ENCODE results near the gene SASH1.

Gene SASH1

GRCh38 chr6:148382861-148383260 lies 40.2 kb downstream of the SASH1 start:
- H3K9ac ChIP-seq (ENCODE audit: low read depth, low read length) = no peak overlapping the region
- no peaks in the 10 kb centered on the region for H3K36me3 ChIP-seq (ENCODE audit: insufficient read depth, low read length)
- no peak overlapping the region for H2AFZ ChIP-seq (ENCODE audit: low read depth, low read length)
- no peaks in the 10 kb centered on the region for H3K4me1 ChIP-seq (ENCODE audit: insufficient read depth, low read length)
- H4K20me1 ChIP-seq (ENCODE audit: insufficient read depth, low read length) = no peaks in the 10 kb centered on the region
- no peaks in the 10 kb centered on the region for H3K9me3 ChIP-seq (ENCODE audit: insufficient read depth, low read length, severe bottlenecking)
- H3K27ac ChIP-seq (ENCODE audit: low read length) = no peak overlapping the region
- no peak for DNase-seq
- H3K4me3 ChIP-seq (ENCODE audit: low read depth in 1 of 2, low read length in 2 of 2) = no peak overlapping the region
- H3K79me2 ChIP-seq (ENCODE audit: insufficient read depth, low read length) = no peaks in the 10 kb centered on the region
- TF ChIP-seq EZH2 (IDR thresholded peaks at IDR 0.05; ENCODE audit: borderline replicate concordance, low read depth, low read length, severe bottlenecking) (no peak), CTCF (IDR thresholded peaks at IDR 0.05; ENCODE audit: borderline replicate concordance, extremely low read depth, low read length, poor library complexity, severe bottlenecking) (no peak)
- H3K27me3 ChIP-seq (ENCODE audit: insufficient read depth, low read length, poor library complexity) = peaks cover 4% of the 10 kb centered on the region
- no peak overlapping the region for H3K4me2 ChIP-seq (ENCODE audit: insufficient read depth, low read length)
- ATAC-seq (ENCODE audit: insufficient read depth, low read depth) = no peak

GRCh38 chr6:148383658-148384368 lies 41.2 kb downstream of the SASH1 start:
- Histone ChIP-seq H3K27me3 (ENCODE audit: insufficient read depth, low read length, poor library complexity) (peaks cover 4% of the 10 kb centered on the region), H3K27ac (ENCODE audit: low read length) (no peak overlapping the region), H3K36me3 (ENCODE audit: insufficient read depth, low read length) (no peaks in the 10 kb centered on the region), H3K4me1 (ENCODE audit: insufficient read depth, low read length) (no peaks in the 10 kb centered on the region), H3K9ac (ENCODE audit: low read depth, low read length) (no peak overlapping the region), H2AFZ (ENCODE audit: low read depth, low read length) (no peak overlapping the region), H3K4me3 (ENCODE audit: low read depth in 1 of 2, low read length in 2 of 2) (no peak overlapping the region), H4K20me1 (ENCODE audit: insufficient read depth, low read length) (no peaks in the 10 kb centered on the region), H3K9me3 (ENCODE audit: insufficient read depth, low read length, severe bottlenecking) (no peaks in the 10 kb centered on the region), H3K4me2 (ENCODE audit: insufficient read depth, low read length) (no peak overlapping the region), H3K79me2 (ENCODE audit: insufficient read depth, low read length) (no peaks in the 10 kb centered on the region)
- TF ChIP-seq CTCF (IDR thresholded peaks at IDR 0.05; ENCODE audit: borderline replicate concordance, extremely low read depth, low read length, poor library complexity, severe bottlenecking) = no peak
- TF ChIP-seq EZH2 (IDR thresholded peaks at IDR 0.05; ENCODE audit: borderline replicate concordance, low read depth, low read length, severe bottlenecking) = no peak
- ATAC-seq (ENCODE audit: insufficient read depth, low read depth) = no peak
- DNase-seq = no peak

- no peak overlapping the region for H3K4me2 ChIP-seq (ENCODE audit: insufficient read depth, low read length)
Observed at GRCh38 chr6:148385379-148385778, 42.7 kb downstream of the SASH1 start.

GRCh38 chr6:148388521-148388920 lies 45.9 kb downstream of the SASH1 start:
- ATAC-seq (ENCODE audit: insufficient read depth, low read depth) (no peak), DNase-seq (no peak)
- Histone ChIP-seq H3K79me2 (ENCODE audit: insufficient read depth, low read length) (no peaks in the 10 kb centered on the region), H3K9me3 (ENCODE audit: insufficient read depth, low read length, severe bottlenecking) (no peaks in the 10 kb centered on the region), H3K27ac (ENCODE audit: low read length) (no peak overlapping the region), H3K4me2 (ENCODE audit: insufficient read depth, low read length) (no peak overlapping the region), H3K4me3 (ENCODE audit: low read depth in 1 of 2, low read length in 2 of 2) (no peak overlapping the region), H3K9ac (ENCODE audit: low read depth, low read length) (no peak overlapping the region), H2AFZ (ENCODE audit: low read depth, low read length) (no peak overlapping the region), H4K20me1 (ENCODE audit: insufficient read depth, low read length) (no peaks in the 10 kb centered on the region), H3K4me1 (ENCODE audit: insufficient read depth, low read length) (no peaks in the 10 kb centered on the region), H3K27me3 (ENCODE audit: insufficient read depth, low read length, poor library complexity) (peaks cover 4% of the 10 kb centered on the region), H3K36me3 (ENCODE audit: insufficient read depth, low read length) (no peaks in the 10 kb centered on the region)
- TF ChIP-seq CTCF (IDR thresholded peaks at IDR 0.05; ENCODE audit: borderline replicate concordance, extremely low read depth, low read length, poor library complexity, severe bottlenecking) (no peak), EZH2 (IDR thresholded peaks at IDR 0.05; ENCODE audit: borderline replicate concordance, low read depth, low read length, severe bottlenecking) (no peak)

More at GRCh38 chr6:148385379-148385778, 42.7 kb downstream of the SASH1 start:
- H3K4me3 ChIP-seq (ENCODE audit: low read depth in 1 of 2, low read length in 2 of 2) = no peak overlapping the region
- no peak overlapping the region for H2AFZ ChIP-seq (ENCODE audit: low read depth, low read length)
- no peaks in the 10 kb centered on the region for H3K4me1 ChIP-seq (ENCODE audit: insufficient read depth, low read length)
- no peak overlapping the region for H3K9ac ChIP-seq (ENCODE audit: low read depth, low read length)
- ATAC-seq (ENCODE audit: insufficient read depth, low read depth) (no peak), DNase-seq (no peak)
- H3K9me3 ChIP-seq (ENCODE audit: insufficient read depth, low read length, severe bottlenecking) = no peaks in the 10 kb centered on the region
- H3K79me2 ChIP-seq (ENCODE audit: insufficient read depth, low read length) = no peaks in the 10 kb centered on the region
- TF ChIP-seq EZH2 (IDR thresholded peaks at IDR 0.05; ENCODE audit: borderline replicate concordance, low read depth, low read length, severe bottlenecking) = no peak
- no peak overlapping the region for H3K27ac ChIP-seq (ENCODE audit: low read length)
- H3K36me3 ChIP-seq (ENCODE audit: insufficient read depth, low read length) = no peaks in the 10 kb centered on the region
- H4K20me1 ChIP-seq (ENCODE audit: insufficient read depth, low read length) = no peaks in the 10 kb centered on the region
- peaks cover 4% of the 10 kb centered on the region for H3K27me3 ChIP-seq (ENCODE audit: insufficient read depth, low read length, poor library complexity)
